Smooth muscle cell (in vitro differentiated cells): Measurements from ENCODE around the gene MAN1A1. TPM values are rescaled to one million over a fixed set of nuclear protein-coding genes. Genes with fewer than 3 reads are reported as not detected.

Experiments used
- DNase-seq: peaks from one replicate; lab custom pipeline; 2025; ENCODE audit not compliant: unreplicated experiment; lab: John Stamatoyannopoulos, UW
- H2AFZ ChIP-seq: fragments of 200-600 bp; sonication (generic); 2 replicates; pipeline ENCODE4 v1.6.0; 2016; ENCODE audit warnings: antibody characterized with exemption, low read depth, mild to moderate bottlenecking
- H3F3A ChIP-seq: fragments of 200-600 bp; sonication (generic); 2 replicates; pipeline ENCODE4 v1.6.0; 2017; ENCODE audit warnings: antibody characterized with exemption, low read depth
- H3K27ac ChIP-seq: fragments of 200-600 bp; sonication (generic); 2 replicates; pipeline ENCODE4 v1.5.1; 2016; ENCODE audit warnings: low read depth, mild to moderate bottlenecking
- H3K27me3 ChIP-seq: fragments of 200-600 bp; sonication (generic); 2 replicates; pipeline ENCODE4 v1.6.1; 2016; ENCODE audit warnings: low read depth, mild to moderate bottlenecking
- H3K36me3 ChIP-seq: fragments of 200-600 bp; sonication (generic); 2 replicates; pipeline ENCODE4 v1.5.1; 2016; ENCODE audit warnings: low read depth
- H3K4me1 ChIP-seq: fragments of 200-600 bp; sonication (generic); 2 replicates; pipeline ENCODE4 v1.5.1; 2016; ENCODE audit warnings: low read depth
- H3K4me2 ChIP-seq: fragments of 200-600 bp; sonication (generic); 2 replicates; pipeline ENCODE4 v1.6.0; 2016; ENCODE audit warnings: mild to moderate bottlenecking
- H3K4me3 ChIP-seq: fragments of 200-600 bp; sonication (generic); 2 replicates; pipeline ENCODE4 v1.5.1; 2016; ENCODE audit warnings: mild to moderate bottlenecking
- H3K79me2 ChIP-seq: fragments of 200-600 bp; sonication (generic); 2 replicates; pipeline ENCODE4 v1.6.0; 2016; ENCODE audit warnings: low read depth, mild to moderate bottlenecking
- H3K9ac ChIP-seq: fragments of 200-600 bp; sonication (generic); 2 replicates; pipeline ENCODE4 v1.6.0; 2016; ENCODE audit warnings: low read depth
- H3K9me3 ChIP-seq: fragments of 200-600 bp; sonication (generic); replicated peaks from 2 replicates; pipeline ENCODE4 v1.5.1; 2016; ENCODE audit warnings: low read depth
- H4K20me1 ChIP-seq: fragments of 200-600 bp; sonication (generic); 2 replicates; pipeline ENCODE4 v1.6.0; 2016; ENCODE audit warnings: low read depth
- CTCF ChIP-seq: fragments of 200-600 bp; sonication (generic); IDR thresholded peaks from 2 replicates; pipeline ENCODE4 v1.5.1; 2017; ENCODE audit warnings: borderline replicate concordance, mild to moderate bottlenecking, antibody characterized with exemption; ENCODE audit not compliant: insufficient read depth, poor library complexity, severe bottlenecking
- WGBS: methylation state at CpG from one replicate; pipeline ENCODE4 v1.1.7; 2016; ENCODE audit warnings: low lambda C conversion rate; 5-methylcytosine and 5-hydroxymethylcytosine counted together
- polyA plus RNA-seq: library from polyadenylated mRNA; unstranded; fragments of >200 nt; fragmentation: Nextera tagmentation; extraction: Ambion mirVana; gene quantifications from 2 replicates; pipeline ENCODE4 v1.2.1, GENCODE V29; 2016
- total RNA-seq: library from RNA; depleted of rRNA; stranded (reverse); fragments of >200 nt; gene quantifications from 2 replicates; pipeline ENCODE4 v1.2.3, GENCODE V29; 2014

Gene MAN1A1
- total and polyA plus RNA-seq, 2 experiments from 2014 or later = 57.1 to 127 TPM

- no peak overlapping the region for H3K9ac ChIP-seq
- no peak for TF ChIP-seq CTCF
- no peaks in the 10 kb centered on the region for H3K9me3 ChIP-seq
- H3K27ac ChIP-seq = no peak overlapping the region
- no peak overlapping the region for H2AFZ ChIP-seq
- no peaks in the 10 kb centered on the region for H3K27me3 ChIP-seq
- no peak overlapping the region for H3K4me2 ChIP-seq
- H4K20me1 ChIP-seq = no peaks in the 10 kb centered on the region
- peaks cover 10% of the 10 kb centered on the region for H3K36me3 ChIP-seq
- peaks cover 7% of the 10 kb centered on the region for H3F3A ChIP-seq
- WGBS = 80% methylated on average over 5 of the region's 5 CpGs
- no peaks in the 10 kb centered on the region for H3K79me2 ChIP-seq
- no peak for DNase-seq
- H3K4me1 ChIP-seq = no peaks in the 10 kb centered on the region
- H3K4me3 ChIP-seq = no peak overlapping the region
Measured at GRCh38 chr6:119197271-119197670, 152.3 kb downstream of the MAN1A1 start.

DNA sequence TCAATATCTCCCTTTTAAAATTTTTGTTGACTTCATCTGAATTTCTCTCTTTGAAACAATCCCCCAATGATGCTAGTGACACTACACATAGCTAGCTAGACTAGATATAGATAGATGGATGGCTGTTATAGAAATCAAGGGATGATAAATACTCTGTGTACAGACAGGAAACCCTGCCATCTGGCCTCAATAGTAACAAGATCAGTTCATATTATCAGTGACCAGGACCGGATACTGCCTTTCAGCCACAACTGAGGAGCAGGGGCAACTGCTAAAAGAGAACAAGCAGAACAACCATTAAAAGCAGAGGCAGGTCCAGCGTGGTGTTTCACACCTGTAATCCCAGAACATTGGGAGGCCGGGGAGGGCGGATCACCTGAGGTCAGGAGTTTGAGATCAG, 152.8 kb downstream of the MAN1A1 start:
- WGBS = 67% methylated on average over 4 of the region's 4 CpGs

DNA sequence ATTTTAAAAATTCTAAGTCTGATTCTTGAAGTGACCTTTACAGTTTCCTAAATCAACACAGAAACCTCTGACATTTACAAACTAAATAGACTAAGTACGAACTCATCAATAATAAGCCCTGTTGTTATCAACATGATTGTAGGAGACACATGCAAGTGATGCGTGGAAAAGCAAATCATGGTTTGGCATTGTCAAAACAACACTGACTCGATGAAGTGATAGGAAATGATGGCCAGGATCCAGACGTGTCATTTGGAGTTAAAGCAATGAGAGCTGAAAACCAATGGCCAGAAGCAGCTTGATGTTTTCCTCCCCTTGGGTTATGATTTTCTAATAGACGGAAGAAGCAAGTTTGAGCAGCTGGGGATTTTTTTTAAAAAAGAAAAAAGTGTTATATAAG, 153.7 kb downstream of the MAN1A1 start:
- H3F3A ChIP-seq = peaks cover 7% of the 10 kb centered on the region
- no peaks in the 10 kb centered on the region for H4K20me1 ChIP-seq
- no peak for TF ChIP-seq CTCF
- DNase-seq = no peak
- WGBS = 69% methylated on average over 5 of the region's 5 CpGs
- H3K27me3 ChIP-seq = no peaks in the 10 kb centered on the region
- no peaks in the 10 kb centered on the region for H3K4me1 ChIP-seq
- no peaks in the 10 kb centered on the region for H3K9me3 ChIP-seq
- no peak overlapping the region for H2AFZ ChIP-seq
- H3K4me2 ChIP-seq = no peak overlapping the region
- no peaks in the 10 kb centered on the region for H3K79me2 ChIP-seq
- H3K27ac ChIP-seq = no peak overlapping the region
- peaks cover 10% of the 10 kb centered on the region for H3K36me3 ChIP-seq
- no peak overlapping the region for H3K4me3 ChIP-seq
- no peak overlapping the region for H3K9ac ChIP-seq

More for the DNA sequence above, 152.8 kb downstream of the MAN1A1 start:
- Histone ChIP-seq H3K27ac (no peak overlapping the region), H3K4me2 (no peak overlapping the region), H3K79me2 (no peaks in the 10 kb centered on the region), H2AFZ (no peak overlapping the region), H3K9ac (no peak overlapping the region), H4K20me1 (no peaks in the 10 kb centered on the region), H3K36me3 (peaks cover 10% of the 10 kb centered on the region), H3K9me3 (no peaks in the 10 kb centered on the region), H3K4me3 (no peak overlapping the region), H3F3A (peaks cover 7% of the 10 kb centered on the region), H3K27me3 (no peaks in the 10 kb centered on the region), H3K4me1 (no peaks in the 10 kb centered on the region)
- no peak for TF ChIP-seq CTCF
- no peak for DNase-seq

DNA sequence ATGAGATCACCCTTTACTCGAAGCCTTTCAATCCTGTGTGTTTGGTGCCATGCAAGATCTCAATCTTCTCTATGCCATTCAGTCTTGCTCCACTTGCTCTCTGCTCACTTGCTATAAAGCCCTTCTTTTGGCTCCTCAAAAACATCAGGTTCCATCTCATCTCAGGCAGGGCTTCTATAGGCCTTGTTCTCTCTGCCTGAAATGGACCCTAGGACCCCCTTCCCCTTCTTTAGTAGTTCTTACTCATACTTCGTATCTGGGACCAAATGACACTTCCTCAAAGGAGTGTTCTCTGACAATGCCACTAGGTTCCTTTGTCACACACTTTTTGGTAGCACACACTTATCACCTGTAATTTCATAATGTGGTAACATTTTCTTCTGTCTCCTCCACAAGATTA, 154.4 kb downstream of the MAN1A1 start:
- no peak overlapping the region for H2AFZ ChIP-seq
- 93% methylated on average over 2 of the region's 2 CpGs for WGBS

More for the DNA sequence above, 154.4 kb downstream of the MAN1A1 start:
- Histone ChIP-seq H3K36me3 (peaks cover 10% of the 10 kb centered on the region), H3K9ac (no peak overlapping the region), H4K20me1 (no peaks in the 10 kb centered on the region), H3K4me1 (no peaks in the 10 kb centered on the region), H3K27me3 (no peaks in the 10 kb centered on the region), H3F3A (peaks cover 7% of the 10 kb centered on the region), H3K79me2 (no peaks in the 10 kb centered on the region), H3K27ac (no peak overlapping the region), H3K9me3 (no peaks in the 10 kb centered on the region), H3K4me3 (no peak overlapping the region), H3K4me2 (no peak overlapping the region)
- no peak for DNase-seq
- TF ChIP-seq CTCF = no peak
